GM18499 (cell line): ENCODE results near the gene EBF3.

Experiments used
- ATAC-seq: cut with Tn5 transposase; IDR thresholded peaks from one replicate; pipeline ENCODE4 v1.9.1; 2021; ENCODE audit warnings: moderate number of reproducible peaks; ENCODE audit not compliant: insufficient read depth, unreplicated experiment

The EBF3 gene

GRCh38 chr10:129861776-129862531 is 102.1 kb downstream of the EBF3 start:
- ATAC-seq, result no peak

GRCh38 chr10:129860396-129860795 is 103.7 kb downstream of the EBF3 start:
- no peak for ATAC-seq

DNA sequence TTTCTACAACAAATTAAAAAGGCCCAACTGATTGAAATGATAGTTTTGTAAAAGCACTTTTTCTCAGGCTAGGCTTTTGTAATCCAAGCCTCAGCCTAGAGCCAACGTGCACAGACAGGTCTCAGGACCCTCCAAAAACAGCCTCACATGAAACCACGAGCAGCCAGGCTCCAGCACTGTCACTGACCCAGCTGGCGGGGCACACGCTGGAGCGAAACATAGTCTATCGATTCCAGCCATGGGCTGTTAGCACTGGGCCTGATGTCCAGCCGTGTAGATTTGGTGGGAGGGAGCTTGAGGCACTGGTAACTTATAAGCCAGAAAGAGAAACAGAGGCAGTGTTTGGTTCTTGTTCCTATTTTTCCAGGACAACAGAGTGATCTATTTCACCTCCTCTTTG is 104.5 kb downstream of the EBF3 start:
- ATAC-seq, result no peak

DNA sequence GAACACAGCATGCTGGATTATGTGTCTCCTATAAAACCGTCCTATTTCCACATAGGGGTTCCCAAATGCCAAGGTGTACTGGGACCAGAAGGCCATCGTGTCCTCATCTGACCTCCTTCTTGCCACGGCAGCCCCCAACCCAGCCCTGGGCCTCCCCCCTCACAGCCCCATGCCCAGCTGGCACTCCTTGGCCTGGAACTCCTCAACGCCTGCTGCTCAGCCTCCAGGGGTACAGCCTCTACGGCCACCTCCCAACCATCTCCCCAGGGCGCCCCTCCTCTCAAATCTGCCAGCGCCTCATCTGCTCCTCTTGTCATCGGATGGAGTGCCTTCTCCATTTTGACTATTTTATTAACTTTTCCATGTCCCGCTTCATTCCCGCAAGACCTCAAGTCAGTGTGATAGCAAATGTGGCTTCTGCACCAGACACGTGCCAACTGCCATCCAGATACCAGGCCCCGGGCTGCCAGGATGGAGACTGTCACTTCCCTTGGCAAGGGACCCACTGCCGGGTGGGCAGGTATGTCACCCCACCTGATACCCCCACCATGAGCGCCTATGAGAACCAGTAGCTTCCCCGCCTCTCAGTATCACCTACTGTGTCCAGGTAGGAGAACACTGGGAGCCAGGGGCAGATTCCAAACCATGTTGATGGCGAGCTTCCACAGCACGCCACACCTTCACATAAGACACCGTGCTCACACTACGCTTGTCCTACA is 106.7 kb downstream of the EBF3 start:
- no peak for ATAC-seq

- no peak for ATAC-seq
Measured at GRCh38 chr10:129855836-129856563, 108.1 kb downstream of the EBF3 start.

DNA sequence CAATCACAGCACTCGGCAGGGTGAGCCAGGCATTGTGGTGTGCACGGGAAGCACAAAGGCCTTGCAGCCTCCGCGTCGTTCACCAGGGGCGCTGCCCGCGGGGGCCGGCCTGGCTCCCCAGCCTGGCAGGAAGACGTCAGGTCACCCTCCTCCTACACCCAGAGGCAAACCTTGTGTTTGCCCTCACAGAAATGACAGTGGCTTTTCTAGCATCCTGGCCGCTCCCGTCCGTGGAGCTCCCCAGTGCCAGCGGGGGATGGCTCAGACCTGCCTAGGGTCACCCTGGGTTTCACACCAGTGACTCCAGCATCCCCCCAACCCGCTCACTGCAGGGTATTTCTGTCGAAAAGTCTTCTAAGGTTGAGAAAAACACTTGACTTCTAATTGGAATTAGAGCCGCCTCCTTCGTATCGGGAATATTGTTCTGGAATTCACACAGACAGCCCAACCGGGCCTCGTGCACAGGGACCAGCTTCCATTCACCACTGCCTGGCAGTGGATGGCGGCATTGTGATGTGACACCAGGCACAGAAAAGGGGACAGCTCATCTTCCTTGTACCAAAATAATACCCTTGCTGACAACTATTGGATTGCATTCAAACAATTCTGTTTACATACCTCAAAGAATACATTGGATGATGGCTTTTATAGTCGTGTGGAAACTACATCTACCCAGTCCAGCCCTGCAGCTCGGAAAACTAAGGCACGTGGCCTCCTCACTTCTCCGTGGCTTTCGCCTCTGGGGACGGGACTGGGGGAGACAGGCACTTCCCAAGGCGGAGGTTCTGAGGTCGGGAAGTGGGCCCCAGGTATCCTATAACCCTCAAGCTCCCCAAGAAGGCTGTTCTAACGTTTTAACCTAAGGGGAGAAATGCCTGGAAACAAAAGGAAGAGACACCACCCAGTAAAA is 109.0 kb downstream of the EBF3 start:
- ATAC-seq, result no peak

GRCh38 chr10:129854158-129854557 is 109.9 kb downstream of the EBF3 start:
- no peak for ATAC-seq

DNA sequence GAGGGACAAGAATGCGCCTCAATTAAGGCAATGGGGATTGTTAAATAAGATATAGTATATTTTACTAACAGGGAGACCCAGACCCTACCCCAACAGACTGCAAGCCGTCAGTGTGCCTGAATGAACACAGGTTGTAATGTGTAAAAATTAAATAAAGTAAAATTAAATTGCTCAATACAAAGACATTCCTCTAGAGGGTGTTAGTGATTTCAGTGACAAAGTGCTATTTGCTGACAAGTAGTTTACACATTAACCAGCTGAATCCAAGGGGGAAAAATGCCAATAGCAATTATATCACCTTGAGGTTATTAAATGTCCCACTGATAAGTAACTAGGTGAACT is 110.5 kb downstream of the EBF3 start:
- ATAC-seq, result no peak

DNA sequence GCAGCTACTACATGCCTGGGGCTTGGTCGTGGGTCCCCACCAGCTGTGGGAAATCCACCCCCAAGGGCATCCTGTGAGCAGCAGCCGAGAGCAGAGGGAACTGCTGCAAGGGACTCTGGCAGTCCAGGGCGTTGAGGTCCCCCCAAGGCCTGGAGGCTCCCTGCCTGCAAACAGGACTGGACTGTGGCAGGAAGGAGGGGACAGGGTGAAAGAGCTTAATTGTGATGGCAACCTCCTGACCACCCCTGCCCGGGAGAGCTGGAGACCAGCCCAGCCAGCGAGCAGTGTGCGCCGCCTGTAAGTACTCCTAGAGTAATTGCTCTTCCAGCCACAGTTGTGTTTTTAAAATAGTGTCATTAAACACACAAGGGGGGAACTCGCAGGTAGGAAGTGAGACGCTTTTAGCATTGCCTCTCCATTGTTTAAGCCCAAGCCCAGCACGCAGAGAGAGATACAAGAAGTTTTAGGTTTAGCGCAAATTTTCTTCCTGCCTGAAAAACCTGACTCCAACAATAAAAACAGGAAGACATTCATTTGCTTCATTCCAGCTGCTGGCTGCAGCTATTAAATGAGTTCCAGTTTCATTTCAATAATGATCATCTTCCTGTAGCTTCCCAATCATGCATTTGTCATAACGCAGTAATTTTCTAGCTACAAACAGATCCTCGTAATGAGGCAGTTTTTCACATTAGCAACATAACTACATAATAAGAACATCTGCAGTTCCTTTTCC is 111.1 kb downstream of the EBF3 start:
- no peak for ATAC-seq

DNA sequence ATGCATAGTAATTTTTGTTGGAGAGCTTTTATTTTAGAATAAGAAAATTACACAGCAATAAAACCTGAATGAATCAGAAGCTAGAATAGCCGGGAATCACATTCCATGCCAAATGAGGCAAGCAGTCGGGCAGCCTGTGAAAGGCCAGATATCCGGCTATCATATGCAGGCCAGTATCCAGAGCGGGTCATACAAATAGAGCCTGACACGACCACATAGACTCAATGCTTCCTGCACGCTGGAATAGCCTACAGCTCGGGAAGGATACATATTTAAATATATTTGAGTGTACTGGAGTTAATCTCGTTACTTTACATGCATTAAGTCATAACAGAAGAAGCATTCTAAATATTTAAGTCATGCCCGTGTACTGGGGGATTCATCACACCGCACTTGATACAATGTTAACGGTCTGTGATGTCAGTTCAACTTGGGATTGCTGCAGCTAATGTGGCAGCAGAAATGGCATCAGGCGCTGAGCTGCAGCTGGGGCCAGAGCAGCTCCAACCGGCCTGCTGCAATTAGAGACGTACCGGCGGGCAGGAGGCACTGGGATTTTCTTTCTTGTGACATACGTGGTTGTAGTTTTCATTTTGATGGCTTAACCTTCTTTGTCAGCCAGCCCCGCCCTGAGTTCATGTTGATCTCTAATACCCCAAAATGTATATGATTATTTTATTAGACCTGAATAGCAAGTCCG is 112.0 kb downstream of the EBF3 start:
- ATAC-seq, result no peak

DNA sequence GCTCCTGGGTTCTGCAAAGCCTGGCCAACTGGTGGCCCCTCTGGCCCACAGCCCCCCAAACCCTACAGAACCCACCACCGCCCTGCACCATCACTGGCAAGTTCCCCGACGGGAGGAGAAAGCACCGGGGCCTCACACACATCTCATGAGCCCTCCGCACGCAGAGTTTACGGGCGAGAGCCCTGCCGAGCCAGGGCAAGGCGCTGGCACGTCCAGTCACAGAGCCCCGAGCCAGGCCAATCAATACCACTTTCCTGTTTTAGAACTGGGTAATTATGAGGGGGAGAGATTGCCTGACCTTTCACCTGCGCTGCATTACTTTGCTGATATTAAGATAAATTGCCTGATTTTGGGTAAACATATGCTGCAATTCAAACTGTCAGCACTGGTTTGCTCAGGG is 113.3 kb downstream of the EBF3 start:
- no peak for ATAC-seq

GRCh38 chr10:129850316-129850715 is 113.8 kb downstream of the EBF3 start:
- ATAC-seq, result no peak

DNA sequence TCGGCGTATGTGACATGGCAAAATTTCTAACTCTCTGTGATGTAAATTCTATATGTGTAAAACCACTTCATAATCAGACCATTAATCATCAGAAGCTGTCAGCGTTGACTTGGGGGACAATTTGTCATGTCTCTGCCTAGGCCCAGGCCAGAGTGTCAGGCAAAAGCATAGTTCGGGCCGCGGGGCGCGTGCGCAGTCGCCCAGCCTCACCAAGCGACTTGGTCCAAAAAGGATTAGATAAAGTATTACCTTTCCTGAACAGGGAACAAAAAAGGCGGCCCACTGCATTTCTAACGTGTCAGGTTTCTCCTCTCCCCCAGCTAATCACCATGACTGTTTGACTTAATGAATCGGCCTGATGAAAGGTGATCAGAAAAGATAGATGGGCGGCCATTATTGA is 114.2 kb downstream of the EBF3 start:
- no peak for ATAC-seq

- no peak for ATAC-seq
Measured at GRCh38 chr10:129849452-129849750, 114.7 kb downstream of the EBF3 start.

DNA sequence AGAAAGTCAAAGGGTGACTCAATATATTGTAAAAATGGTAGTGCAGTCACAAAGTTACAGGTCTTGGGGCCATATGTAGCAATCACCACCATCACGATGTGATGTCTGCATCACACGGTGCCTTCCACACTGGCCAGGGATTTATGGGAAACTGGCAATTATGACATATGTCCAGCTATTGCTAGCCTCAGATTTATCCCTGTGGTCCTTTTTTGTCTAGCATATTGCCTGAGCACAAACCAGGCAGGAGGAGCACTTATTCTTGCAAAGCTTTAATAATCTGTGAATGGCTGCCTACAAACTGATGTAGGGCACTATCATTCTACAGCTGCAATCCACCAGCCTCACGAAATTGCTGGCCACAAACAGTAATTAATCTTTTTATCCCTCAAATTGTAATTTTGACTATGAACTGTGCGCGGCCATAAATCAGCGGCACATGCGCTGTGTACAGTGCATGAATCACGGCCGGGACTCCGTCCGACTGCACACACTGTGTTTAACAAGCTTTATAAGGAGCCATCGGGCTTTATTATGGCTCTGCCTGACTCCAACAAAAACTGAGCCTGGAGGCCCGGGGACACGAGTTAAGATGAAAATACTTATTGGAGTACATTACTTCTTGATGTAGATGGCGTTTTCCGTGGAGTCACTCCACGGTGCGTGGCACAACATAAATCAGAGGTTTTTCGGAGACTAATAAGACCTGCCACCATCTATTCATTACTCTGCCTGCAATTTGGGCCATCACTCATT is 115.2 kb downstream of the EBF3 start:
- no peak for ATAC-seq

DNA sequence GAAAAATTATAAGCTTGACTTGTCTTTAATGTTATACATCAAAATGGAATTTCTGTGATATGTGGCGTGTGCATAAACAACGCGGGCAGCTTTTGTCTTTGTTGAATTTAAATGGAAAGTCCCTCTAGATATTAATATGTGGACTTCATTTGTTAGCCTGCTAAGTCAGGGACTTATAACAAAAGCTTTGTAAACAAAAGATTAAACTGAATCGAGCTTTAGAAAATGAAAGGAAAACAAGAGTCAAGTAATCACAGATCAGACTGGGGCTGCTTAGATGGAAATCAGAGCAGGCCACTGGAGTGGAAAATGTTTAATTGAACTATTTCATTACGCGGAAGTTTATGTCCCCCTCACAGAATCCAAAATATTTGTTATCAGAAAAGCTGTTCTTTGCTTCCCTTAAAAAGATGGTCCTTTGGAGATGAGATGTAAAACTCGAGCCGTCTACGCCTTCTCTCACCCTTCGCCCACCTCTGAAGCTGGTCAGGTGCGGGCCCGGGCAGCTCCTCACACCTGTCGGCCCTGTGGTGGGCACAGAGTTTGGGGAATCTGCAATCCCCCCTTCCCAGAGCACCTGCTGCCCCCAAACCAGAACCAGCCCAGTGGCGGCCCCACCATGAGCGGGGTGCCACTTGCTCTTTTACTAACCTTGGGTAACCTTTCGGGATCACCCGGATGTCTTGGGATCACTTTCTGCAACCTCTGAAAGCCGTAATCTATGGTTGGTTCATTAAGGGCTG is 116.2 kb downstream of the EBF3 start:
- no peak for ATAC-seq

GRCh38 chr10:129846991-129847391 is 117.1 kb downstream of the EBF3 start:
- no peak for ATAC-seq
